NOMO-1 treated with dmso at 0.1 percent for 144 hours (cell line): ENCODE data around the gene KLF3.
A peak's percentile ranks its signal among the peaks of the same experiment; 100 is the strongest.

Experiments used
- DNase-seq: peaks from one replicate; lab custom pipeline; 2025; ENCODE audit not compliant: unreplicated experiment; lab: John Stamatoyannopoulos, UW

KLF3 gene

DNA sequence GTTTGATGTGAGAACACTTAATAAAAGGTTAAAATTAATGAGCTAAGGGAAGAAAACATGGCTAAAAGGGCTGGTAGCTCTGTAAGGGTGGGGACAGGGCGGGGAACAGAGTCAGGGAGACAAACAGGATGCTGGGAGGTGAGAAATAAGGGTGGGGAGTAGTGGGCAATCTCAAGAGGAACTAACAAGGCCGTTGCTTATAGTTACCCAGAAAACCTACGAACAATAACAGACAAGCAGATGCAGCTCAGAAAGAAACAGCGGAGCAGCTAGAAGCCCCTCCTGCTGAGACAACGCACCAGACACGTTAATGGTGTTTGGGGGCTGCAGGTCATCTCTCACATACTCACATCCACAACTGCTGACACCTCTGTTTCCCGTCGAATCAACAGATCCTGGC is 9.7 kb upstream of the KLF3 start:
- no peak for DNase-seq

- DNase-seq, result no peak
Observed at GRCh38 chr4:38656111-38656510, 7.9 kb upstream of the KLF3 start.

DNA sequence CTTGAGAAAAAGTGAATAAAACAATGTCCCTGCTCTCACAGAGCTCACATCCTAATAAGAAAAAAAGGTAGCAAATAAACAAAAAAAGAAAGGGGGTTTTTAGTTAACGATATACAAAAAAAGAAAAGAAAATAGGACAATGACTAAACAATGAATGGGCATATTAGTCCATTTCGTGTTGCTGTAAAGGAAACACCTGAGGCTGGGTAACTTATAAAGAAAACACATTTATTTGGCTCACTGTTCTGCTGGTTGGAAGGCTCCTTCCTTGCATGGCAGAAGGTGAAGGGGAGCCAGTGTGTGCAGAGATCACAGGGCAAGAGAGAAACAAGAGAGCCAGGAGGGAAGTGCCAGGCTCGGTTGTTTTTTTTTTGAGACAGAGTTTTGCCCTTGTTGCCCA is 4.7 kb upstream of the KLF3 start:
- no peak for DNase-seq

DNA sequence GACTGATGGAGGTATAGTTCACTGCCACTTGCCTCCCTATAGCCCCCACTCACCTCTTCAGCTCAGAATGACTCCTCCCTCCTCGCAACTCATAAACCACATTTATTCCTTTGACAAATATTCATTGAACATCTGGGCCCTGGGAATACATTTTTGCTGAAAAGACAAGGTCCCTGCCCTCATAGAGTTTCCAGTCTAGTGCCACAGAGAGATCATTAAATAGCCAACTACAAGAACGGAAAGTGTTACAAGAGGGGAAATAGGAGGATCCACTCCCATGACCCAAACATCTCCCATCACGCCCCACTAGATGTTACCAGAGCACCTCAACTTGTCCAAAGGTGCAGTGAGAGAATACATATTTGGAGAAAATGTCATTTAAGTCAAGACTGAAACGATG is 3.2 kb upstream of the KLF3 start:
- DNase-seq, result no peak

DNA sequence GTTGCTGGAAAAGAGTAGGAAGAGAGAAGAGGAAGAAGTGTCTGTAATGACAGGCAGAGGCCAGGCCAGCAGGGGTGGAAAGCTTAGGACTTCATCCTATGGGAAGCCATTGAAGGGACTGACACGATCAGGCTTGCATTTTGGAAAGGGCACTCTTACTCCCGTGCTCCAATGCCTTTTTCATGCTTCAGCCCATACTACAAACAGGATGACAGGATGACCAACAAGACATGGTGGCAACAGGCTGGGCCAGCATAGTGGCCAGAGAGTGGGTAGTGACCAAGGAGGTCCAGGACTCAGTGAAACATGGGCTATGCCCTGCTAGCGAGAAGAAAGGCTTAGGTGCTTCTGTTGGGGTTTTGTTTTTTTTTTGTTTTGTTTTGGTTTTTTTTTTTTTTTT is 2.6 kb upstream of the KLF3 start:
- no peak for DNase-seq

GRCh38 chr4:38662522-38663089 is 1.4 kb upstream of the KLF3 start:
- DNase-seq, result no peak

DNA sequence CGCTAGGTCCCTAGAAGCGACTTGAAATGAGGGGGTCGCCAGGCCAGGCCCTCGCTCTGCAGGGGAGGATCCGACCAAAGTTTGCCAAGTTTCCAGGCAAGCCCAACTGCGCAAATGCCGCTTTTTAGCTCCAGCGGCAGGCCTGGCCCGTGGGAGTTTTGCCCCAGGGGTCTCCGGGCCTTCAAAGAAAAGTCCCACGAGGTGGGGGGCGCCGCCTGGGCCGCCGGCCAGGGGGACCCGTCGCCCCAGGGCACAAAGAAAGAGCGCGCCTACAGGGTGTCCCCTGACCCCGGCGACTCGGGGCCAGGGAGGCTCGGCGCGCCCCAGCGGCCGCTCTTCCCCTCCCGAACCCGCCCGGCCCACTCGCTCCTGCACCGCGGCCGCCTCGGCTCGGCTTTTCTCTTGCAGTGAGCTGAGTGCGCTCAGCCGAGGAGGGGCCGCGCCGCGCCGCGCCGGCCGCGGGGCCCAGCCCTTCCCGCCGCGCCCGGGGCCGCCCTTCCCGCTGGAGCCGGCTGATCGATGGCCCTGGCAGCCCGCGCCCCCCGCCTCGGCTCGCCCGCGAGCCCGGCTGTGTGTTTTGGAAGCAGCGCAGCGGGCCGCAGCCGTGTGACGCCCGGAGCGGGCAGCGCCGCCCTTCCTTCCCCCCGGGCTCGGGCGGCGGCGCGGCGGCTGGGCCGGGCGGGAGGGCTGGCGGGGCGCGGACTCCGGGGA is 754 bp upstream of the KLF3 start:
- DNase-seq, result peak; percentile 54

DNA sequence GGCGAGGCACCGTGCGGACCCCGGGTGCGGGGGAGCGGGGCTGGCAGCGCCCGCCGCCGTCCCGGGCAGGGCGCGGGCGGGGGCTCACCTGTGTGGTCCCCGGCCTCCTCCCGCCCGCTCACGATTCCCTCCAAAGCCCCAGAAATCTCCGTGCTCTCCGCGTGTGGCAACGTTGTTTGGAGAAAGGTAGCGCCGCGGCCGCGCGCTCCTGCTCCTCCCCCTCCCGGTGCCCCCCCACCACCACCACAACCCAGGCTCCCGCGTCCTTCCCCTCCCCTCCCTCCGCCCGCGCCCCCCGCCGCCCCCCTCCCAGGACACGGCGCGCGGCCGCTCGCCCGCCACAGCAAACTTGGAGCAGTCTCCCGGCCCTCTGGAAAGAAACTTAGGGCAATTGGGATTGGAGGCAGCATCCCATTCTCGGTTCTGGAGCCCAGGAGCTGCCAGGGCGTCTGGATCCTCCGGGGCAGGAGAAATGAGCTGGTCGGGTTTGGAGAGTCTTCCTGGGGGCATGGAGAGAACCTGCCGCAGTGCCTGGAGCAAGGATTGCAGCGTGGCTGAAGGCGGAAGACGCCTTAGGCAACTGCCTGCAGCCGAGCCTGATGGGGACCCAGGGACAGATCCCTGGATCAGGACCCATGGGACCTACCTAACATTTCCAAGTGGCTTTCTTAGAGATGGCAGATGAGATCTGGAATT is 855 bp downstream of the KLF3 start:
- DNase-seq, result no peak

DNA sequence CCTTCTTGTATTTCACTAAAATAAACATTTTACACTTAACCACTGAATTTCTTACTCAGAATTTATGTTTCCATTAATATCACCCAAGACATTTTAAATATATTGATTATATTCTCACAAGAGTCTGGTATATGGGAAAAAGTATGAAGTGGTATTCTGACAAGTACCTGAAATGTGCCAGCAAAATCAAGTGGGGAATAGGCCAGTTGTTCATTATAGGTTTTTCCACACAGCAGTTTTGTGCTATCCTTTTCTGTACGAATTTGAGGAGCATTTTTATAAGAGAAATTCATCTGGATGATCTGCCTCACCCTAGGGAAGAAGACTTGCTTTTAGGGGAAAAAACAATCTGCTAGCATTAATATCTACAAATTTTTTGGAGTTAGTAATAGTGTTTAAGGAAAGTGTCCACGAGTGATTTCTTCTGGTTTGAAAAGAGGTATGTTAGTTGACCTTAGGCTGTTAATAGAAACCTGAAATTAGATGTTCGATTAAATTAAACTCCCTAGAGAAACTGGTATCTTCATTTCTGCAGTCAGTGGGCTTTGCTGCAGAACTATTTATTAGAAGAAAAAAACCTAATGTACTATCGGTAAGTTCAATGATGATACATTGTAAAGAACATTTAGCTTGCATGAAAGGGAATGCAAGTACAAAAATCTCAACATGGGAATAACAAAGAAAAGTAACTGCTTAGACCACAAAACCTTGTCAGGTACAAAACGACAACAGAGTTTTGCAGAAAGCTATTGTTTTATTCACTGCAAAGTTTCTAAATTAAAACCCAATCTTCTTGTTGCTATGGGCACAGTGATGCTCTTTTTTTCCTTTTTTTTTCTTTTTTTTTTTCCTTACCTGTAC is 1.8 kb downstream of the KLF3 start:
- DNase-seq, result no peak

GRCh38 chr4:38666766-38667084 is 2.7 kb downstream of the KLF3 start:
- DNase-seq, result no peak

- DNase-seq, result peak; percentile 76
Observed at GRCh38 chr4:38667085-38667893, 3.3 kb downstream of the KLF3 start.

DNA sequence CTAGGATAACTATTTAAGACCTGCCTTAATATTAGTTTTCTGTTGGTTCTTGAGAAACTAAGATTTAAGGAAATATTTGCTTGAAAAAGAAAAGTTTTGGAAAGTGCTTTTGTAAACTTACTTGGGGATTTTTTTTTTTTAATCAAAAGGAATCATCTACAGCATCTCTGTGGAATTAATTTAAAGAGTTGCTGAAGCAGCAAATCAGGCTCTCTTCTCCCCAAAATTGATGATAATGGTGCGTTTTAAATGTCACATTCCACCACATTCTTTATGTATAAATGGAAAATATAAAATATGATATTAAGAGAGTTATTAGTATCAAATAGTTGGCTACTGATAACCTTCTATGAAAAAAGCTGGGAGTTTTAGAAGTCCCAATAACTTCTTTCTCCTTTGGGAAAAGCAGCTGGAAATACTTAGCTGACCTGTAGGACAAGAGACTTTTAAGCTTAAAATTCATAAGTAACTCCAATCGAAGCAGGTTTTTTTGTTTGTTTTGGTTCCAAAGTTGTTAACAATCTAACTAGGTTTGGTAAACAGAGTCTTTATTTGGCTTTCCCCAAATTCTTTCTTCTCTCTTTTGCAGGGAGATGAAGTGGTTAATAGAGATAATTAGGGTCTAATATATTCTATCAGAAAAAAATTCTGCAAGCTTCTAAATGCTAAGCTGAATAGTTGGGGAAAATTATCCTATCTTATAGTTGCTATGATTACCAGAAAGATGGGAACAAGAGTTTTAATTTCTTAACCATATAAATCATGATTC is 4.4 kb downstream of the KLF3 start:
- no peak for DNase-seq

- no peak for DNase-seq
Observed at GRCh38 chr4:38669208-38669607, 5.2 kb downstream of the KLF3 start.

DNA sequence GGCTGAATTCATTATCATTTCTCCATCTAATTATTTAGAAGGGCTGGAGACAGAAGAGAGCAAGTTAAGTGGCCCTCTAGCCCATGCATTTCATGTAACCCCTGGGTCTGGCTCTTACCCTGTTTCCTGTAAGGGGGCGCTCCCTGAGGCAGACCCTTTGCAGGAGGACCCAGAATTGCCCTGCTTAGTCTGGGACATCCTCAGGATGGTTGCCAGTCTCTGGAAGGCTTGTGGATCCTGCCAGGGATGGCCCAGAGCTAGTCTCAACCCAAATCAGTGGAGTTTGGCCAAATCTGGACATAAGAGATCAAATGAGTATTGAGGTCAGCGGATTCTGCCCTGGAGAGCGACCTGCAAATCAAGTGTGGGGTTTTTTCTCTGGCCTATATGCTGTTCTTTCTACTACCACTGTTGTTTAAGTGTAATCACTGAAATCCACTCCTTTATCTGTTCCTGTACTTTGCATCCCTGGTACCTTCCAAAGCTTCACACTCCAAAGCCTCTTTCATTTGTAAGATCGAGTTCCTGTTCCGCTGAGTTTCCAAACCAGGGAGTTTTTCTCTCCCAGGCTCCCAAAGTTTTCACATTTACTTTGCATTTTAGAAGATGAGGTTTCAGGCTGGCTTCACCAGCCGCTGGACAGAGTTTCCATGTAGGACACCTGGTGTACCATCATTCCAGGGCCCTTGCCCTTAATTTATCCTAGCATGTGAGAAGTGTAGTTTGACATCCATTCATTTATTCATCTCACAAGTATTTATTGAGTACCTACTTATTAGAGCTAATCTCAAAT is 6.3 kb downstream of the KLF3 start:
- DNase-seq, result no peak

DNA sequence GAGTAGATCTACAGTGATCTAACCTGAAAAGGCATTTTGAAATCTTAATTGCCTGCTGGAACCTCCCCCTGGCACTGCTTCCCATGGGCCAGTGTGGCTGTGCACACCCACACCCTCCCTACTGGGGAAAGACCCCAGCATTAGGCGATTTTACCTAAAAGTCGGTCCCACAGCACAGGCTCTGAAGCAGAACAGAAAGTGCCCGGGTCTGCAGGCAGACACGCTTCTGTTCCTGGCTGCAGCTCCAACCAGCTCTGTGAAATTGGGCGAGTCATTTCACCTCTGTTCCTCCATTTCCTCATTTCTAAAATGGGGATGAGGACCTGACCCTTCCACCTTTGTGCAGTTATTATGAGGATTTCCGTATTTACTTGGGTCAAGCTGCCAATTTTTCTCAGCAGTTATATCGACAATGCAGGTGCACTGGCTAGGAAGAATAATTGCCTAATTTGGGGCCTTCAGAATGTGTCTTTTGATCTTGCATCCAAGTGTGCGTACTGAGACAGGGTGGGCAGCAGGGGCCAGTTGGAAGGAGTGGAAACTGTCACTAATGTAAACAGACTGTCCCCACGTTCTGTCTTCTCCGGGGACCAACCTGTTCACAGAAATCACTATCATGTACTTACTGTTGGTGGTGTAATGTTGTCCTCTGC is 7.1 kb downstream of the KLF3 start:
- peak; percentile 51 for DNase-seq

GRCh38 chr4:38671592-38671940 is 7.6 kb downstream of the KLF3 start:
- no peak for DNase-seq

DNA sequence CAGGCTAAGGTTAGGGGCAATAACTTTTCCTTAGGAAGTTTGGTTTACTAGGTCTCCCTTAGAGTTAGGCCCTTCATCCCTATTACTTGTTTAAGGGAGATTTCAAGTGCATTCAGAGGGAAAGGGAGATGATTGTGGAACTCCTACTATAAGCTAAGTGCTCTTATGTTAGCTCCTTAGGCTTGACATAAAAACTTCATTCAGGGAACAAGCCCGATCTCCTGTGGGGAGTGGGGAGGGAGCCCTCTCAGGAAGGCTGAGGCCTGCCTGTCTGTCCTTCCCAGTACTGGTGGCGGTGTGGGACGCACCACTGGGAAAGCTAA is 8.0 kb downstream of the KLF3 start:
- DNase-seq, result no peak

DNA sequence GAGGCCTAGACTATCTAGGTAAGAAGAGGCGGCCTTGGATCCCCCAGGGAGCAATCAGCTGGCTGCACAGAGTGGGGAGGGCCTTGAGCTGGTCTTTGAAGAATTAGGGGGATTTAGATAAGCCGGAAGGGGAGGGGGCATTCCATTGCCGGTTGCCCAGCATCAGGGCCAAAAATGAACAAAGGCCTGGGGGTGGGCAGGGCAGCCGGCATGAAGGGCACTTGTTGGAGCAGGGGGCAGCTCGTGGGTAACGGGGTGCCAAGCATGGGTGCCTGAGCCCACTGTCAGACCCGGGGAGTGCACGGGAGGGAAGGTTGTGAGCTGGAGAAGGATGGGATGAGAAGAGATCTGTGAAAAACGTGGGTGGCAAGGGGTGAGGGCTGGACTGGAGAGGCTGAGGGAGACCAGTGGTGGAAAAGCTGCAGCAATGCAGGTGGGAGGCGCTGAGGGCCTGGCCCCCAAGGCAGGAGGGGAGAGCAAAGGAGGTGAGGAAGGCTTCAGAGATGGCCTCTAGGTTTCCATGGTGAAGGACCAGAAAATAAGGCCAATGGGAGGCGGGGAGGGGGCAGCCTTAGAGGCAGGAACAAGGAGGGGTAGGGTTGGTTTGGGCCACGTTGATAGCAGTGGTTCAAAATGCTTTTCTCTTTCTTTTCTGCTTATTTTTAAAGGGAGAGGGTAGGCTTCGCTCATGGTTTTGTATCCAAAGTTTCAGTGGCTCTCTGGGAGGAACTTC is 8.6 kb downstream of the KLF3 start:
- DNase-seq, result no peak
